Liver (tissue), 9 donors: ENCODE results near the gene HYAL1. TPM values are rescaled to one million over a fixed set of nuclear protein-coding genes. Genes with fewer than 3 reads are reported as not detected.

Experiments used
- DNase-seq: peaks from one replicate; pipeline ENCODE4 v3.0.0-alpha.2; 2017; ENCODE audit warnings: low spot score
- H3K27ac ChIP-seq, 2 donors: one replicate each; pipeline ENCODE4 v1.7.0; 2013; ENCODE audit warnings: inconsistent platforms in 2 of 2, low read length in 2 of 2, control low read depth in 1 of 2, low read depth in 1 of 2, mild to moderate bottlenecking in 1 of 2
- H3K27me3 ChIP-seq, 4 donors: one replicate each; pipeline versions ENCODE4 v1.6.1 to v1.7.0; 2013; ENCODE audit warnings: low read length in 3 of 4, inconsistent platforms in 1 of 4, mild to moderate bottlenecking in 1 of 4, moderate library complexity in 1 of 4; ENCODE audit not compliant: control insufficient read depth in 4 of 4, insufficient read depth in 4 of 4
- H3K36me3 ChIP-seq, 4 donors: one replicate each; pipeline versions ENCODE4 v1.6.1 to v1.7.0; 2013; ENCODE audit warnings: low read length in 3 of 4, mild to moderate bottlenecking in 3 of 4, low read depth in 1 of 4, moderate library complexity in 1 of 4; ENCODE audit not compliant: control insufficient read depth in 4 of 4, insufficient read depth in 3 of 4
- H3K4me1 ChIP-seq, 4 donors: one replicate each; pipeline versions ENCODE4 v1.6.1 to v1.7.0; 2013; ENCODE audit warnings: low read length in 3 of 4, mild to moderate bottlenecking in 3 of 4, moderate library complexity in 1 of 4; ENCODE audit not compliant: control insufficient read depth in 4 of 4, insufficient read depth in 4 of 4
- H3K4me3 ChIP-seq, 3 donors: one replicate each; pipeline versions ENCODE4 v1.6.1 to v1.7.0; 2013; ENCODE audit warnings: low read length in 3 of 3, control low read depth in 1 of 3, low read depth in 1 of 3, mild to moderate bottlenecking in 1 of 3
- H3K9ac ChIP-seq, 2 donors: one replicate each; pipeline ENCODE4 v1.7.0; 2013; ENCODE audit warnings: low read length in 2 of 2, mild to moderate bottlenecking in 2 of 2, moderate library complexity in 2 of 2, control low read depth in 1 of 2, low read depth in 1 of 2
- H3K9me3 ChIP-seq, 4 donors: one replicate each; pipeline versions ENCODE4 v1.6.1 to v1.7.0; 2013; ENCODE audit warnings: low read length in 3 of 4; ENCODE audit not compliant: control insufficient read depth in 4 of 4
- CTCF ChIP-seq: fragments of 150-350 bp; IDR thresholded peaks from 2 replicates; pipeline ENCODE4 v1.5.1; 2017; ENCODE audit warnings: improper control_type of control experiment, low read depth, low read length; ENCODE audit not compliant: missing input control
- EGR1 ChIP-seq, 2 donors: IDR thresholded peaks; 2 replicates each; pipeline ENCODE4 v1.6.1; 2016 to 2018; ENCODE audit warnings: antibody characterized with exemption in 2 of 2, low read depth in 2 of 2
- FOXA1 ChIP-seq: IDR thresholded peaks from 2 replicates; pipeline ENCODE4 v1.6.1; 2016; ENCODE audit warnings: antibody characterized with exemption
- FOXA2 ChIP-seq: IDR thresholded peaks from 2 replicates; pipeline ENCODE4 v1.6.1; 2016; ENCODE audit warnings: antibody characterized with exemption
- GABPA ChIP-seq, 2 donors: IDR thresholded peaks in 1 of 2; conservative IDR thresholded peaks in 1 of 2; 2 replicates each; pipeline ENCODE4 v1.6.1; 2016; ENCODE audit warnings: antibody characterized with exemption in 2 of 2, mild to moderate bottlenecking in 1 of 2, moderate library complexity in 1 of 2
- HNF4A ChIP-seq, 2 donors: conservative IDR thresholded peaks; 2 replicates each; pipeline ENCODE4 v1.6.1; 2016; ENCODE audit warnings: antibody characterized with exemption in 2 of 2, mild to moderate bottlenecking in 2 of 2
- HNF4G ChIP-seq: IDR thresholded peaks from 2 replicates; pipeline ENCODE4 v1.6.1; 2016; ENCODE audit warnings: antibody characterized with exemption
- NR2F2 ChIP-seq: IDR thresholded peaks from 2 replicates; pipeline ENCODE4 v1.6.1; 2016; ENCODE audit warnings: antibody characterized with exemption
- RAD21 ChIP-seq, 2 donors: IDR thresholded peaks; 2 replicates each; pipeline ENCODE4 v1.6.1; 2016; ENCODE audit warnings: antibody characterized with exemption in 2 of 2, mild to moderate bottlenecking in 2 of 2
- RXRA ChIP-seq, 2 donors: IDR thresholded peaks; 2 replicates each; pipeline ENCODE4 v1.6.1; 2017 to 2018; ENCODE audit warnings: antibody characterized with exemption in 2 of 2, mild to moderate bottlenecking in 1 of 2
- SP1 ChIP-seq: IDR thresholded peaks from 2 replicates; pipeline ENCODE4 v1.6.1; 2018; ENCODE audit warnings: antibody characterized with exemption, mild to moderate bottlenecking
- TAF1 ChIP-seq: conservative IDR thresholded peaks from 2 replicates; pipeline ENCODE4 v1.6.1; 2016; ENCODE audit warnings: antibody characterized with exemption, mild to moderate bottlenecking
- YY1 ChIP-seq: IDR thresholded peaks from 2 replicates; pipeline ENCODE4 v1.6.1; 2016; ENCODE audit warnings: antibody characterized with exemption, mild to moderate bottlenecking
- ZBTB33 ChIP-seq: IDR thresholded peaks from 2 replicates; pipeline ENCODE4 v1.6.1; 2016; ENCODE audit warnings: antibody characterized with exemption
- WGBS: extraction: QIAGEN DNeasy Blood & Tissue Kit; methylation state at CpG from one replicate; pipeline ENCODE4 v1.1.7; 2013; 5-methylcytosine and 5-hydroxymethylcytosine counted together
- polyA plus RNA-seq, 2 donors: library from polyadenylated mRNA; stranded (reverse) in 1 of 2; unstranded in 1 of 2; fragments of 200-250 nt in 1 of 2; fragments of >200 nt in 1 of 2; fragmentation: Nextera tagmentation in 1 of 2; extraction: Ambion mirVana in 1 of 2; gene quantifications; one replicate each; pipeline versions ENCODE4 v1.2.1 to v1.2.3, GENCODE V29; 2013 to 2015
- total RNA-seq, 2 donors: library from RNA; depleted of rRNA; stranded (reverse); fragments of >200 nt; gene quantifications; one replicate each; pipeline ENCODE4 v1.2.3, GENCODE V29; 2014
- TF ChIP-seq, protein P1 (sequence below): IDR thresholded peaks from 2 replicates; pipeline ENCODE4 v1.6.1; 2016; ENCODE audit warnings: antibody characterized with exemption
- TF ChIP-seq, protein P2 (sequence below): IDR thresholded peaks from 2 replicates; pipeline ENCODE4 v1.6.1; 2016; ENCODE audit warnings: antibody characterized with exemption
- TF ChIP-seq, protein P3 (sequence below): IDR thresholded peaks from 2 replicates; pipeline ENCODE4 v1.6.1; 2016; ENCODE audit warnings: antibody characterized with exemption, mild to moderate bottlenecking
- donor health status: healthy.
- donor health status: healthy.
- donor health status: healthy.
- donor health status: healthy.
- donor health status: healthy.

HYAL1 gene
- total and polyA plus RNA-seq, 4 donors, result 82.3 to 156 (median 121) TPM

GRCh38 chr3:50264383-50264963 is 38.9 kb downstream of the HYAL1 start:
- Histone ChIP-seq H3K27ac (peak overlapping the region in 1 of 2 donors; percentile 43), H3K36me3 (no peaks in the 10 kb centered on the region), H3K27me3 (no peaks in the 10 kb centered on the region), H3K9ac (no peak overlapping the region), H3K4me3 (no peak overlapping the region), H3K4me1 (peaks cover 5 to 42% (median 13%) of the 10 kb centered on the region in 4 donors), H3K9me3 (no peaks in the 10 kb centered on the region)
- DNase-seq, result no peak
- TF ChIP-seq EGR1 (IDR thresholded peaks at IDR 0.05; ENCODE audit: low read depth in 2 of 2) (no peak), HNF4A (conservative IDR thresholded peaks at IDR 0.05) (no peak), SP1 (peak; percentile 31)
- 63% methylated on average over 7 of the region's 7 CpGs for WGBS

DNA sequence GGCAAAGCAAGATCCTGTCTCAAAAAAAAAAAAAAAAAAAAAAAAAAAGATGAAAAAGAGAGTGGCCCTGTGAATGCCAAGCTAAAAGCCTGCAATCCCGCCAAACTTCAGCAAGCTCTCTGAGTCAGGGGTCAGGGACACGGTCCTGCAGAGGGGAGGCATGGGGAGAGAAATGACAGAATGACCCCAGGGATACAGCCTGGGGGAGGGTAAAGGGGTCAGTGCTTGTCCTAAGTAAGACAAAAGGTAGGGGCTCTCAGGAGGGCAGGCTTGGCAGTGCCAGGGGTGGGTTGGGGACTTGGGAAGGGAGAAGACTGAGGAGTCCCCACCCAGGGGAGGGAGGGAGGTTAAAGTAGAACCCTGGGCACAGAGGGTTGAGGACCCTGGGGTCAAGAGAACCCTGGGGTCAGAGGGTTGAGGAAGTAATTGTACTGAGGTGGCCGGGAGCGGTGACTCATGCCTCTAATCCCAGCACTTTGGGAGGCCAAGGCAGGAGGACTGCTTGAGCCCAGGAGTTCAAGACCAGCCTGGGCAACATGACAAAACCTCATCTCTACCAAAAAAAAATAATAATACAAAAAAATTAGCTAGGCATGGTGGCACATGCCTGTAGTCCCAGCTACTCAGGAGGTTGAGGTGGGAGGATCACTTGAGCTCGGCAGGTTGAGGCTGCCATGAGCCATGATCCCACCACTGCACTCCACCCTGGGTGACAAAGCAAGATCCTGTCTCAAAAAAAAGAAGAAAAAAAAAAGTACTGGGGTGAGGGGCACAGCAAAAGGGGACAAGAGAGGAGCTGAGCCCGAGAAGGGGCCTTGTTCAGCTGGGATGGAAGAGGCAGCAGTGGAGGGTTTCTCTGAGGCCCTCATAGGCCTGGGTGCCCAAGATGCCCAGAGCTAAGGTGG is 39.6 kb downstream of the HYAL1 start:
- no peak for TF ChIP-seq FOXA1
- no peak for TF ChIP-seq GABPA (IDR thresholded peaks at IDR 0.05 in 1 of 2, conservative IDR thresholded peaks at IDR 0.05 in 1 of 2)
- no peak for TF ChIP-seq CTCF
- TF ChIP-seq FOXA2, result no peak
- TF ChIP-seq, protein P1, sequence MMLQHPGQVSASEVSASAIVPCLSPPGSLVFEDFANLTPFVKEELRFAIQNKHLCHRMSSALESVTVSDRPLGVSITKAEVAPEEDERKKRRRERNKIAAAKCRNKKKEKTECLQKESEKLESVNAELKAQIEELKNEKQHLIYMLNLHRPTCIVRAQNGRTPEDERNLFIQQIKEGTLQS, result no peak
- no peak for TF ChIP-seq SP1
- TF ChIP-seq RXRA (IDR thresholded peaks at IDR 0.05), result no peak
- no peak for TF ChIP-seq YY1
- Histone ChIP-seq H3K4me3 (no peak overlapping the region), H3K4me1 (peaks cover 5 to 44% (median 13%) of the 10 kb centered on the region in 4 donors), H3K9ac (no peak overlapping the region), H3K36me3 (no peaks in the 10 kb centered on the region), H3K27me3 (no peaks in the 10 kb centered on the region), H3K27ac (no peak overlapping the region), H3K9me3 (no peaks in the 10 kb centered on the region)
- WGBS, result 73% methylated on average over 6 of the region's 6 CpGs
- DNase-seq, result no peak

DNA sequence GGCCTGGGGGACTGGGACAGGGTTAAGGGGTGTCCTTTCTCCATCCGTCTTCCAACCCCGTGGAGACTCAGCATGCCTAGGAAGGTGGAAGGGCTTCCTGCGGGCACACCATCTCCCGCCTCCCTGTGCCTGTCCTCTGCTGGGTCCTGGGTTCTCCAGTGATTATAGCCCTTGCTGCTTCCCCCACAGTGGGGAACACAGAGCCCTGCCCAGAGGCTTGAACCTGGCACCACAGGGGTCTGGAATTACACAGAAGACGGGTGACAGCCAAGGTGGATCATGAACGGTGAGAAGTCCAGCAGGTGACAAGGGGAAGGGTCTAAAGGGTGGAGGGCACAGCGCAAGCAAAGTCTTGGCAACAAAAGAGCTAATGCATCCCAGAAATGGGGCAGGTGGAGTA is 40.6 kb downstream of the HYAL1 start:
- WGBS, result 89% methylated on average over 7 of the region's 7 CpGs
- Histone ChIP-seq H3K9me3 (no peaks in the 10 kb centered on the region), H3K4me3 (no peak overlapping the region), H3K36me3 (peaks cover 0 to 6% (median 4%) of the 10 kb centered on the region in 4 donors), H3K27me3 (no peaks in the 10 kb centered on the region), H3K4me1 (peaks cover 5 to 36% (median 13%) of the 10 kb centered on the region in 4 donors), H3K27ac (no peak overlapping the region), H3K9ac (no peak overlapping the region)
- no peak for DNase-seq
- TF ChIP-seq FOXA1 (no peak), NR2F2 (no peak), TAF1 (no peak), HNF4G (no peak), HNF4A (conservative IDR thresholded peaks at IDR 0.05) (no peak), FOXA2 (no peak), EGR1 (IDR thresholded peaks at IDR 0.05; ENCODE audit: low read depth in 2 of 2) (no peak), GABPA (IDR thresholded peaks at IDR 0.05 in 1 of 2, conservative IDR thresholded peaks at IDR 0.05 in 1 of 2) (no peak), ZBTB33 (no peak), YY1 (no peak), SP1 (no peak), RXRA (IDR thresholded peaks at IDR 0.05) (no peak), RAD21 (IDR thresholded peaks at IDR 0.05) (no peak)
- TF ChIP-seq, protein P2, sequence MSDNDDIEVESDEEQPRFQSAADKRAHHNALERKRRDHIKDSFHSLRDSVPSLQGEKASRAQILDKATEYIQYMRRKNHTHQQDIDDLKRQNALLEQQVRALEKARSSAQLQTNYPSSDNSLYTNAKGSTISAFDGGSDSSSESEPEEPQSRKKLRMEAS, result no peak
- TF ChIP-seq, protein P1, result no peak
- TF ChIP-seq, protein P3, sequence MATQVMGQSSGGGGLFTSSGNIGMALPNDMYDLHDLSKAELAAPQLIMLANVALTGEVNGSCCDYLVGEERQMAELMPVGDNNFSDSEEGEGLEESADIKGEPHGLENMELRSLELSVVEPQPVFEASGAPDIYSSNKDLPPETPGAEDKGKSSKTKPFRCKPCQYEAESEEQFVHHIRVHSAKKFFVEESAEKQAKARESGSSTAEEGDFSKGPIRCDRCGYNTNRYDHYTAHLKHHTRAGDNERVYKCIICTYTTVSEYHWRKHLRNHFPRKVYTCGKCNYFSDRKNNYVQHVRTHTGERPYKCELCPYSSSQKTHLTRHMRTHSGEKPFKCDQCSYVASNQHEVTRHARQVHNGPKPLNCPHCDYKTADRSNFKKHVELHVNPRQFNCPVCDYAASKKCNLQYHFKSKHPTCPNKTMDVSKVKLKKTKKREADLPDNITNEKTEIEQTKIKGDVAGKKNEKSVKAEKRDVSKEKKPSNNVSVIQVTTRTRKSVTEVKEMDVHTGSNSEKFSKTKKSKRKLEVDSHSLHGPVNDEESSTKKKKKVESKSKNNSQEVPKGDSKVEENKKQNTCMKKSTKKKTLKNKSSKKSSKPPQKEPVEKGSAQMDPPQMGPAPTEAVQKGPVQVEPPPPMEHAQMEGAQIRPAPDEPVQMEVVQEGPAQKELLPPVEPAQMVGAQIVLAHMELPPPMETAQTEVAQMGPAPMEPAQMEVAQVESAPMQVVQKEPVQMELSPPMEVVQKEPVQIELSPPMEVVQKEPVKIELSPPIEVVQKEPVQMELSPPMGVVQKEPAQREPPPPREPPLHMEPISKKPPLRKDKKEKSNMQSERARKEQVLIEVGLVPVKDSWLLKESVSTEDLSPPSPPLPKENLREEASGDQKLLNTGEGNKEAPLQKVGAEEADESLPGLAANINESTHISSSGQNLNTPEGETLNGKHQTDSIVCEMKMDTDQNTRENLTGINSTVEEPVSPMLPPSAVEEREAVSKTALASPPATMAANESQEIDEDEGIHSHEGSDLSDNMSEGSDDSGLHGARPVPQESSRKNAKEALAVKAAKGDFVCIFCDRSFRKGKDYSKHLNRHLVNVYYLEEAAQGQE, result no peak
